GM12878 (cell line): Measurements from ENCODE around the gene MED19. TPM values are rescaled to one million over a fixed set of nuclear protein-coding genes. Genes with fewer than 3 reads are reported as not detected.

ENCODE experiments used
- ATAC-seq: fragments of 200-7000 bp; cut with Tn5 transposase; 3 replicates; pipeline ENCODE4 v1.9.1; 2020; ENCODE audit warnings: mild to moderate bottlenecking, moderate library complexity
- BruUV-seq: library from RNA; stranded (reverse); fragments of 400-500 nt; replicated peaks from 2 replicates; lab custom pipeline; 2021; lab: Mats Ljungman, UMichigan
- CTCF ChIA-PET: fragments of 300-600 bp; sonication (Branson Sonifier 250); formaldehyde crosslinking; extraction: SDS; loops from one replicate; lab custom pipeline; 2021; ENCODE audit warnings: inconsistent platforms; lab: Yijun Ruan, JAX
- POLR2A ChIA-PET: fragments of 350-600 bp; formaldehyde crosslinking; extraction: SDS; loops from one replicate; lab custom pipeline; 2021; ENCODE audit warnings: inconsistent platforms; lab: Charles Lee
- RAD21 ChIA-PET: fragments of 300-600 bp; sonication (Branson Sonifier 250); formaldehyde crosslinking; loops from one replicate; lab custom pipeline; 2023; ENCODE audit warnings: antibody characterized with exemption; ENCODE audit not compliant: unreplicated experiment; lab: Charles Lee
- SMC1A ChIA-PET: fragments of 300-600 bp; sonication (Branson Sonifier 250); formaldehyde crosslinking; loops from one replicate; lab custom pipeline; 2023; ENCODE audit not compliant: unreplicated experiment, uncharacterized antibody; lab: Charles Lee
- DNase-seq: peaks from one replicate; pipeline ENCODE4 v3.0.0-alpha.2; 2011; ENCODE audit warnings: low read depth, low spot score
- FAIRE-seq: peaks from 3 replicates; lab custom pipeline; 2011; peaks lifted over from hg19 to GRCh38; lab: Jason Lieb, UNC
- H2AFZ ChIP-seq: 2 replicates; pipeline ENCODE4 v1.6.0; 2011; ENCODE audit warnings: low read depth, low read length, control low read depth; ENCODE audit not compliant: control insufficient read depth
- H3K27ac ChIP-seq: 2 replicates; pipeline ENCODE4 v1.5.1; 2011; ENCODE audit warnings: control low read depth; ENCODE audit not compliant: control insufficient read depth, insufficient read depth
- H3K27me3 ChIP-seq, 2 experiments: replicated peaks in 1 of 2; 2 replicates each; pipeline versions ENCODE4 v1.6.0 to v1.6.1; 2011; ENCODE audit warnings: low read length in 1 of 2; ENCODE audit not compliant: control insufficient read depth in 2 of 2, insufficient read depth in 2 of 2
- H3K36me3 ChIP-seq, 2 experiments: 2 replicates each; pipeline ENCODE4 v1.5.1; 2011; ENCODE audit warnings: low read length in 1 of 2; ENCODE audit not compliant: control insufficient read depth in 2 of 2, insufficient read depth in 2 of 2
- H3K4me1 ChIP-seq: 2 replicates; pipeline ENCODE4 v1.6.1; 2011; ENCODE audit warnings: mild to moderate bottlenecking, low read length, moderate library complexity, mixed read lengths; ENCODE audit not compliant: control insufficient read depth, insufficient read depth
- H3K4me2 ChIP-seq: 2 replicates; pipeline ENCODE4 v1.6.0; 2011; ENCODE audit warnings: control low read depth; ENCODE audit not compliant: control insufficient read depth, insufficient read depth
- H3K4me3 ChIP-seq: fragments of 200-600 bp; sonication (generic); 2 replicates; pipeline ENCODE4 v1.5.1; 2016
- H3K79me2 ChIP-seq: 2 replicates; pipeline ENCODE4 v1.6.0; 2011; ENCODE audit warnings: low read length; ENCODE audit not compliant: control insufficient read depth, insufficient read depth
- H3K9ac ChIP-seq: 2 replicates; pipeline ENCODE4 v1.8.0; 2011; ENCODE audit warnings: low read length, control low read depth, mixed read lengths; ENCODE audit not compliant: control insufficient read depth, insufficient read depth
- H3K9me3 ChIP-seq: replicated peaks from 3 replicates; pipeline ENCODE4 v1.5.1; 2011; ENCODE audit warnings: mild to moderate bottlenecking, low read length; ENCODE audit not compliant: control insufficient read depth, insufficient read depth
- H4K20me1 ChIP-seq: 2 replicates; pipeline ENCODE4 v1.6.0; 2011; ENCODE audit not compliant: control insufficient read depth, insufficient read depth
- ASH2L ChIP-seq: fragments of 300-600, 200-600 bp; sonication (generic); IDR thresholded peaks from 2 replicates; pipeline ENCODE4 v1.6.1; 2017; ENCODE audit warnings: low read depth, mild to moderate bottlenecking, borderline replicate concordance
- BACH1 ChIP-seq: fragments of 450-650 bp; IDR thresholded peaks from 2 replicates; pipeline ENCODE4 v1.6.1; 2017; ENCODE audit warnings: mild to moderate bottlenecking, borderline replicate concordance
- BRCA1 ChIP-seq: IDR thresholded peaks from 2 replicates; pipeline ENCODE4 v1.6.1; 2011; ENCODE audit warnings: low read depth, low read length, improper control_type of control experiment
- CTCF ChIP-seq, 3 experiments: IDR thresholded peaks in 2 of 3; conservative IDR thresholded peaks in 1 of 3; 2 replicates each; pipeline ENCODE4 v1.5.1; 2011; ENCODE audit warnings: low read depth in 3 of 3, low read length in 3 of 3, mild to moderate bottlenecking in 3 of 3, control low read depth in 2 of 3, moderate library complexity in 2 of 3, inconsistent platforms in 1 of 3, mixed read lengths in 1 of 3; ENCODE audit not compliant: control insufficient read depth in 2 of 3, insufficient read depth in 1 of 3; ENCODE audit errors: extremely low read depth in 1 of 3
- EED ChIP-seq: sonication (generic); IDR thresholded peaks from 2 replicates; pipeline ENCODE4 v1.6.1; 2016; ENCODE audit warnings: antibody characterized with exemption, low read depth
- STAT1 ChIP-seq: fragments of 450-650 bp; conservative IDR thresholded peaks from 2 replicates; pipeline ENCODE4 v1.6.1; 2014; ENCODE audit warnings: antibody characterized with exemption, mild to moderate bottlenecking
- ZNF217 ChIP-seq: fragments of 450-650 bp; IDR thresholded peaks from 2 replicates; pipeline ENCODE4 v1.6.1; 2017; ENCODE audit warnings: antibody characterized with exemption, mild to moderate bottlenecking
- ZNF592 ChIP-seq: fragments of 450-650 bp; IDR thresholded peaks from 2 replicates; pipeline ENCODE4 v1.6.1; 2017; ENCODE audit warnings: mild to moderate bottlenecking, moderate library complexity
- WGBS: methylation state at CpG from one replicate; pipeline ENCODE4 v1.1.6; 2016; ENCODE audit warnings: low lambda C conversion rate; ENCODE audit not compliant: insufficient replicate concordance, insufficient coverage; ENCODE audit errors: missing lambda C conversion rate; 5-methylcytosine and 5-hydroxymethylcytosine counted together
- in situ Hi-C: fragments of 300-500 bp; cut with MboI; formaldehyde crosslinking; loops from 9 replicates; pipeline ENCODE4 v1.14.3; 2018; ENCODE audit warnings: mixed read lengths
- intact Hi-C: fragments of 100-400 bp; cut with micrococcal nuclease; formaldehyde crosslinking; loops from one replicate; pipeline ENCODE4 v1.14.2; 2022; ENCODE audit not compliant: unreplicated experiment
- polyA plus RNA-seq, 11 experiments: library from polyadenylated mRNA; depleted of rRNA in 4 of 11; unstranded in 6 of 11; stranded (reverse) in 5 of 11; fragments of >200 nt; fragmentation: Nextera tagmentation in 4 of 11; fragmentation: Illumina TruSeq in 1 of 11; extraction: Ambion mirVana in 4 of 11; extraction: Trizol in 1 of 11; gene quantifications; 1 replicate in 1 of 11; 2 replicates in 10 of 11; pipeline versions ENCODE4 v1.2.1 to v1.2.3, GENCODE V29; 2011 to 2016; ENCODE audit warnings: inconsistent platforms in 2 of 11, missing spikeins in 2 of 11, low read depth in 1 of 11
- total RNA-seq, 4 experiments: library from RNA; depleted of rRNA in 3 of 4; stranded (reverse); fragments of >200 nt in 3 of 4; fragmentation: Illumina TruSeq in 1 of 4; extraction: Trizol in 1 of 4; gene quantifications; 2 replicates each; pipeline versions ENCODE4 v1.2.1 to v1.2.3, GENCODE V29; 2013 to 2021
- TF ChIP-seq, protein P1 (sequence below): IDR thresholded peaks from 2 replicates; pipeline ENCODE4 v1.6.1; 2012; ENCODE audit warnings: low read depth, low read length, improper control_type of control experiment
- TF ChIP-seq, protein P2 (sequence below): fragments of 150-350 bp; IDR thresholded peaks from 2 replicates; pipeline ENCODE4 v1.6.1; 2016; ENCODE audit warnings: low read depth, low read length

The MED19 gene
- total and polyA plus RNA-seq, 10 of the 15 experiments (the other 5 are each of a cell fraction or from before 2014, with no cell fraction given): 4.9 to 28.2 (median 17.3) TPM

- ChIA-PET CTCF (interaction anchor here (0.9 to 4.3 kb wide), 6 partner anchors 23 to 175 kb away, joined by 3 to 28 read pairs (median 4); no protein-coding TSS in a partner anchor), POLR2A (interaction anchor here (0.7 to 2.3 kb wide), 3 partner anchors 9 to 133 kb away, joined by 3 to 7 read pairs (median 3); partner anchors contain the start of gene CLP1), RAD21 (interaction anchor here (0.9 to 4.8 kb wide), 3 partner anchors 9 to 151 kb away, joined by 3 to 22 read pairs (median 3); partner anchors contain the start of gene CLP1), SMC1A (interaction anchor here (0.7 to 1.6 kb wide), 5 partner anchors 8 to 132 kb away, joined by 3 to 14 read pairs (median 4); partner anchors contain the start of gene CLP1)
- Histone ChIP-seq H3K79me2 (peaks cover 42% of the 10 kb centered on the region), H3K4me1 (peaks cover 7% of the 10 kb centered on the region), H3K9me3 (no peaks in the 10 kb centered on the region), H2AFZ (peak overlapping the region; percentile 95), H3K36me3 (peaks cover 0 to 5% of the 10 kb centered on the region in 2 experiments; a peak in 2 of 4 replicates), H3K27me3 (no peaks in the 10 kb centered on the region), H3K4me2 (peak overlapping the region; percentile 62), H4K20me1 (peaks cover 1% of the 10 kb centered on the region; the same call in 1 of the 2 replicates), H3K27ac (peak overlapping the region; percentile 99), H3K4me3 (peak overlapping the region; percentile 86), H3K9ac (peak overlapping the region; percentile 89)
- no TSS peak for BruUV-seq
- ATAC-seq: peak; percentile 80
- WGBS: 1% methylated on average over 29 of the region's 29 CpGs
- FAIRE-seq: no peak
- no peak for DNase-seq
- in situ Hi-C loops (loop anchor here (10.0 kb wide), 1 partner anchor 858 kb away; no protein-coding TSS in a partner anchor), intact Hi-C loops (loop anchor here (1.0 to 5.0 kb wide), 6 partner anchors 10 to 1890 kb away; partner anchors contain the start of genes CLP1, MED19, SELENOH and TMX2)
- TF ChIP-seq, protein P1, sequence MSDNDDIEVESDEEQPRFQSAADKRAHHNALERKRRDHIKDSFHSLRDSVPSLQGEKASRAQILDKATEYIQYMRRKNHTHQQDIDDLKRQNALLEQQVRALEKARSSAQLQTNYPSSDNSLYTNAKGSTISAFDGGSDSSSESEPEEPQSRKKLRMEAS: peak; percentile 61; the same call in 1 of the 2 replicates
- TF ChIP-seq CTCF (IDR thresholded peaks at IDR 0.05 in 2 of 3, conservative IDR thresholded peaks at IDR 0.05 in 1 of 3; ENCODE audit: control insufficient read depth in 2 of 3, extremely low read depth in 1 of 3, insufficient read depth in 1 of 3, low read depth in 3 of 3, low read length in 3 of 3) (no peak), BACH1 (no peak), STAT1 (peak; percentile 88; the same call in 1 of the 2 replicates), ZNF592 (no peak), ASH2L (no peak), EED (peak; percentile 38; the same call in 1 of the 2 replicates), BRCA1 (no peak), ZNF217 (no peak)
- TF ChIP-seq, protein P2, sequence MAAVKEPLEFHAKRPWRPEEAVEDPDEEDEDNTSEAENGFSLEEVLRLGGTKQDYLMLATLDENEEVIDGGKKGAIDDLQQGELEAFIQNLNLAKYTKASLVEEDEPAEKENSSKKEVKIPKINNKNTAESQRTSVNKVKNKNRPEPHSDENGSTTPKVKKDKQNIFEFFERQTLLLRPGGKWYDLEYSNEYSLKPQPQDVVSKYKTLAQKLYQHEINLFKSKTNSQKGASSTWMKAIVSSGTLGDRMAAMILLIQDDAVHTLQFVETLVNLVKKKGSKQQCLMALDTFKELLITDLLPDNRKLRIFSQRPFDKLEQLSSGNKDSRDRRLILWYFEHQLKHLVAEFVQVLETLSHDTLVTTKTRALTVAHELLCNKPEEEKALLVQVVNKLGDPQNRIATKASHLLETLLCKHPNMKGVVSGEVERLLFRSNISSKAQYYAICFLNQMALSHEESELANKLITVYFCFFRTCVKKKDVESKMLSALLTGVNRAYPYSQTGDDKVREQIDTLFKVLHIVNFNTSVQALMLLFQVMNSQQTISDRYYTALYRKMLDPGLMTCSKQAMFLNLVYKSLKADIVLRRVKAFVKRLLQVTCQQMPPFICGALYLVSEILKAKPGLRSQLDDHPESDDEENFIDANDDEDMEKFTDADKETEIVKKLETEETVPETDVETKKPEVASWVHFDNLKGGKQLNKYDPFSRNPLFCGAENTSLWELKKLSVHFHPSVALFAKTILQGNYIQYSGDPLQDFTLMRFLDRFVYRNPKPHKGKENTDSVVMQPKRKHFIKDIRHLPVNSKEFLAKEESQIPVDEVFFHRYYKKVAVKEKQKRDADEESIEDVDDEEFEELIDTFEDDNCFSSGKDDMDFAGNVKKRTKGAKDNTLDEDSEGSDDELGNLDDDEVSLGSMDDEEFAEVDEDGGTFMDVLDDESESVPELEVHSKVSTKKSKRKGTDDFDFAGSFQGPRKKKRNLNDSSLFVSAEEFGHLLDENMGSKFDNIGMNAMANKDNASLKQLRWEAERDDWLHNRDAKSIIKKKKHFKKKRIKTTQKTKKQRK: no peak
Measured at GRCh38 chr11:57667117-57667735, 44.8 kb downstream of the MED19 start.
